ENCODE results near the gene CNOT8. TPM values are rescaled to one million over a fixed set of nuclear protein-coding genes. Genes with fewer than 3 reads are reported as not detected.
"Not testable (repeated sequence)": the region's sequence is repeated elsewhere in the genome, so short reads cannot be mapped to it uniquely, and the experiment has no call there.

Gene CNOT8
- total RNA-seq (ENCODE audit: insufficient read depth, low replicate concordance): 66.2 TPM

DNA sequence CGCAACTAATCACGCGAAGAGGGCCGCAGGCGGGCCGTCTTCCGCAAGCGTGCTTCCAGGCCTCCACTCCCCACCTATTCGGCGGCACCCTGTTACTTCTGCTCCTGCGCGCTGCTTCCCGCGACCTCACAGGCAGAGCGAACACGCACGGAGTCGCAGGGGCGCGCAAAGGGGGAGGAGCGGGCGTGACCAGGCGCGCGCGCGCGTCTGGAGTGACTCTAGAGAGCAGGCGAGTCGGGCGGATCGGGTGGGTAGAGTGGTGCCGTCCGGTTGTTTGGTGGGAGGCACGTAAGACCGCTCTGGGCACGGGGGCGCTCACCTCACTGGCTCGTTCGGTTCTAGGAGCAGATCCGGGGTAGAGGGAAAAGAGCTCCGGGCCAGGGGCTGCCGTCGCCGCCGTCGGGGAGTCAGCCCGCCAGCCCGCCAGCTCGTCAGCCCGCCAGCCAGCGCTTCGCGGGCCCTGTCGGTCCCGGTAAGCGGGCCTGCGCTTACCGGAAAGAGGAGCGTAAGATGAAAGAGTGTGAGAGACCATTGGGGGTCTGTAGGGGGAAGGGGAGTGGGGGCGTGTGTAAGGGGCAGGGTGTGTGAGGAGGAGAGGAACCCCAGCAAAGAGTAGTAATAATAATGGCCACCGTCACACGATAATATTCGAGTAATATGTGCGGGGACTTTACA lies at the start of gene CNOT8:
CNOT8 (plus strand) TSS at position 331 of the 675 bp plus-strand sequence. CDS start 4,652 bp downstream, outside the sequence.
- peak; percentile 99 for DNase-seq (ENCODE audit: low spot score)

DNA sequence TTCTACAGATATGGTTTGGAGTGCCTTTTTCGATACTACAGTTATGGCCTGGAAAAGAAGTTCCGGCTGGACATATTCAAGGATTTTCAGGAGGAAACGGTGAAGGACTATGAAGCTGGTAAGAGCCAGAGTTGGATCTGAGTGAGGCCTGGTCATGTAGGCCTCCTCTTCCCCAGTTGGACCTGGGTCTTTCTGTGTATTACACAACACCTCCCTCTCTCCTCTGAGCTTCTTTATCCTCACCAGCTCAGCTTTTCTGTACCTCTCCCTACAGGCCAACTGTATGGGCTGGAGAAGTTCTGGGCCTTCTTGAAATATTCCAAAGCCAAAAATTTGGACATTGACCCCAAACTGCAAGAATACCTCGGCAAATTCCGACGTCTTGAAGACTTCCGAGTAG lies 47.2 kb upstream of the CNOT8 start:
- no peak for DNase-seq (ENCODE audit: low spot score)

DNA sequence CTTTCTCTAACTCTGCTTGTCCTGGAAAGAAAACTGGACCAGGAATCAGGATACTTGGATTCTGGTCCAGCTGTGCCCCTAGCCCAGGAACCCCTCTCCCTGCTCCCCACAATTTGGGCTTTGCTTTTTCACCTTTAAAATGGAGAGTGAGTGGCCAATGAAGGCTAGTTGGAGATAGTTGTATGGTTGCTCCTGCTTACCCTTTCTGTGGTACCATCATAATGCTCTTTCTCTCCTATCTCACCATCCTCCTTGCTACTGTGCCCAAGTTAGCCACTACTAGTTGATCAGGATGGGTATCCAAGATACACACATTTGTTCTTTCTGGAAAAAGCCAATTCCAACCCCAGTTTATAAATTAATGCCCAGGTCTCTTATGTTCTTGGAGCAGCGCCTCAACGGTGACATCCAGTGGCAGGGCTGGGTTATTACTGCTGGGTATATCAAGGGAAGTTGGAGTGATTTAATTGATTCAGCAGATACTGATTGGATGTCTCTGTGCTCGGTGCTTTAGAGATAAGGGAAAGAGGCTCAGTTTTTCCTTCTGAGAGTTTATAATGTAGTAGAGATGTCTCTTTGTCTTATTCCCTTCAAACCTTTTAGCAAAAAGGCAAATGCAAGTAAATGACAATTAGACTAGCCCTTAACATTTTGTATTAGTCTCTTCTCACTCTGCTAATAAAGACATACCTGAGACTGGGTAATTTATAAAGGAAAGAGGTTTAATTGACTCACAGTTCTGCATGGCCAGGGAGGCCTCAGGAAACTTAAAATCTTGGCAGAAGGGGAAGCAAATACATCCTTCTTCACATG lies 46.6 kb upstream of the CNOT8 start:
- DNase-seq (ENCODE audit: low spot score): peak; percentile 55

DNA sequence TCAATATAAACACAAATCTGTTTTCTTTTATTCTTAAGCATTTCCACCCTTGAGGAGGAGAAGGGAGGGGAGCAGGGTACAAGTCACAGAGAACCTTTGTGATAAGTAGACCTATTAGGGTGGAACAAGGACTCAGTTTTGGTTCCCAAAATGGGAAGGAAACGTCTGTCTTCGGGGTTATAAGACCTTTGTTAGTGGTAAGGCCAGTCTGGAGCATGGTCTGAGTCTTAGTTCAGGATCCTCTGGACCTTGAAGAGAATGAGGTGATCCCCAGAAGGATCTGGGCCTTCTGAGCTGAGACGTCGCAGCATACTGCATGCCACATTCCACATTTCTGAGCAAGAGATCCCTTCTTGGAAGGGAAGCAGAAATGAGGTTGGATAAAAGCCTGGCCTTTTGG lies 45.3 kb upstream of the CNOT8 start:
- DNase-seq (ENCODE audit: low spot score): no peak

DNA sequence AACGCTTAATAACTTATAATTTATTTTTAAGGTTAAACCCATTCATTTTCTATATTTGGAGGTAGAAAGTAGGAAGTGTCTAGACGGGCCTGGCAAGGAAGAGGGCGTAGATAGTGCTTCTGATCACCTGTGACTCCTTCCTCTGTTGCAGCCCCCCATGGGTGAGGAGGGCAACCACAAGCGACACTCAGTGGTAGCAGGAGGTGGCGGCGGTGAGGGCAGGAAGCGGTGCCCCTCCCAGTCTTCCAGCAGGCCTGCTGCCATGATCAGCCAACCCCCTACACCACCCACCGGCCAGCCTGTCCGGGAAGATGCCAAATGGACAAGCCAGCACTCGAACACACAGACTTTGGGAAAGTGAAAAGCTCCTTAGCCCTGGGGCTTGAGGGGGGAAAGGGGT lies 44.7 kb upstream of the CNOT8 start:
- DNase-seq (ENCODE audit: low spot score): no peak

DNA sequence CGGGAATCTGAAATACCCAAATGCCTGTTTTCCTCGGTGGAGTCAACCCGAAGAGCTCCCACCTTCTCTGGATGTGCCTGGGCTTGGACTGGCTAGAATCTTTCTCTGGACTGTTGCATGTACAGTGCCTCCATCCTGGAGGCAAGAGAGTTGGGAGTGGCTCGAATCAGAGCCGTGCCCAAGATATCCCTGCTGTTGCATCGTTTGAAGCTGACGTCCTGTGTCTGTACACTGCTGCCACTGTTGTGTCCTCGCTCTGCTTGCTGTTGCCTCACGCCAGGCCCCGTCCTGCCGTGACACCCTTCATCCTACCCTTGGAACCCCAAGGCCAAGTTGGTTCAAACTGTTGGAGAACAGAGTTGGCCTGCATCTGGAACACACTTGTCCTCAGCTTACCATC lies 43.4 kb upstream of the CNOT8 start:
- DNase-seq (ENCODE audit: low spot score): no peak

DNA sequence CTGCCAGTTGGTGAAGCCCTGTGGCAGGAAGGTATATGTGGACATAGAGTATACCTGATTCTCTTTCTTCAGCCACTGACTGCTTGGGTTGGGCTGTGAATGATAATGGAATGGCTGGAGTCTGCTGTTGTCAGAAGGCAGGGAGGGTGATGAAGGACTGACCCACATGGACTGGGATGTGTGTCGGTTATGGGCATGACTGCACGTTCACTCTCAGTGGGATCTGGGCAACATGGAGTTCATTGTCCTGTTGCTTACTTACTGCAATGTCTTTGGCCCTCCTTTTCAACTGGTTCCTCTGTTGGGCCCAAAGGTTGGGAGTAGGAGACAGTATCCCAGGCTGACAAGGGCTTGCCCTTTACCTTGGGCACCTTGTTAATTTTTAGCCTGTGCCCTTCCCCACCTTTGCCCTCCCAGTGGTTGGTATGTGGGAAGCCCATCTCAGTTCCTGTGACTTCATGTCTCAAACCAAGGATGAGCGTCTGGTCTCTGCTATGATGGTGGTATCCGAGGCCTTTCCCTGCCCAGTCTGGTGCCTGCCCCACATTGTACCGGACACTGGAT lies 42.7 kb upstream of the CNOT8 start:
- DNase-seq (ENCODE audit: low spot score): no peak

DNA sequence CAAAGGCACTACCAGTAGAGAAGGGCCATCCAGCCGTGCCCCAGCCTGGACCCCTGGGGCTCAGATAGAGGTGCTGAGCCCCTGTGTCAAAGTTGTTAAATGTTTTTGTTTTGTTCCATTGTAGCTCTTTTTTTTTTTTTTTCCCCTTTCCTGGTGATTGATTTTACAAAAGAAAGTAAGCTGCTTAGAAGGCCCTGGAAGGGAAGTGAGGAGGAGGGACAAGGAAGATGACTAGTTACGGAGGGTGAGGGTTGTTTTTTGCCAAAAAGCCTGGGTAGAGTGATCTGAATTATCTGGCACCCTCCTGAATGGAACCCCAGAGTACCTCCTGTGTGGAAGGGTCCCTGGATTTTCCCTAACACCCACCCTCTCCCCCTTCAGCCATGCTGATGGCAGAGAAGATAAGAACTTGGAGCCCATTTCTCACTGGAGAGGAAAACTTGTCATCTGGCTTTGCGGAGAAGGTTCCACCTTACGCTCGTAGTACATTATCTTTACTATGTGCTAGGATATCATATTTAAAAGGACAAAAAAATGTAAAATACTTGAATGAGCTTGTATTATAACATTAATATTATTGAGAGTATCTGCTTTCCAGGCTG lies 41.4 kb upstream of the CNOT8 start:
- DNase-seq (ENCODE audit: low spot score): no peak

DNA sequence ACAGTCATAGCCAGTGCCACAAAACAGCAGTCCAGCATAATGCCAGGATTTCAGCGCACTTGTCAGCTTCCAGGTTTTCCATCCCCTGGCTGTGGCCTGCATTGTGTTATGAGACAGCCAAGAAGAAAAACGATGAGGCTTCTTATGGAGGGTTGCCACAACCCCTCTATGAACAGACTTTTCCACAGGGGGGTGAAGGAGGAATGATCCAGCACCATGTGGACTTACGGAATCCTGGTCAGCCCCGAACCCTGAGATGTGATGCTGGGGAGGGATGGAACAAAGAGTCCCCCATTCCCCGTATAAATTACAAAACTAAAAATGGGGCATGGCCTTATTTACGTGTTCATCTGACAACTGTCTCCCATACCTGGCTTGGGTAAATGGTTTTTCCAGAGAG lies 40.6 kb upstream of the CNOT8 start:
- DNase-seq (ENCODE audit: low spot score): no peak

DNA sequence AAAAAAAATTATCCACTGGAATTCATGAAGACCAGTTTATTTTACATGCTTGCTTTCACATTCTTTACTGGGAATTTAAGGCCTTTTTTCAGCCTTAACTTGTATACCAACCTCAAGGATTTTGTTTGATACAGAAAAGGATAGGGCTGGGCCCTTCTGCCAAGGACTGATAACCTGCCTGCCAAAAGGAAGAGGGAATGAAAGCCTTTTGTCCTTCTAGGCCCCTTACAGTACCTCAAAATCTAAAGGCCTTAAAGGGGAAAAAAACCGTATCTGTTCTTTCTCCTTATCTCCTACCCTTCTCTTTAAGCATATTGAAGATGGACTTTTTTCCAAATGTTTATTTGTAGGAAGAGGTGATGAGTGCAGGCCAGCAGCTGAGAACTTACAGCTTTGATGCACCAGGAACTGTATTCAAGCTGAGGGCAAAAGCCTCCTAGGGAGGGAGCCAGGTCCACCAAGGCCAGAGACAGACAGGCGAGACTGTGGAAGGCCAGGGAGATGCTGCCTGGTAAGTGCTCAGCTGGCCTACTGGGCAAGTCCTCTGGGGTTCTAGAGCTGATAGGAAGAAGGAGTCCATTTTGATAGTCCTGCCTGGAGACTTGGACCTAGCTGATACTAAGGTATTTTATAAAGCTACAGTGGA lies 39.8 kb upstream of the CNOT8 start:
- no peak for DNase-seq (ENCODE audit: low spot score)

DNA sequence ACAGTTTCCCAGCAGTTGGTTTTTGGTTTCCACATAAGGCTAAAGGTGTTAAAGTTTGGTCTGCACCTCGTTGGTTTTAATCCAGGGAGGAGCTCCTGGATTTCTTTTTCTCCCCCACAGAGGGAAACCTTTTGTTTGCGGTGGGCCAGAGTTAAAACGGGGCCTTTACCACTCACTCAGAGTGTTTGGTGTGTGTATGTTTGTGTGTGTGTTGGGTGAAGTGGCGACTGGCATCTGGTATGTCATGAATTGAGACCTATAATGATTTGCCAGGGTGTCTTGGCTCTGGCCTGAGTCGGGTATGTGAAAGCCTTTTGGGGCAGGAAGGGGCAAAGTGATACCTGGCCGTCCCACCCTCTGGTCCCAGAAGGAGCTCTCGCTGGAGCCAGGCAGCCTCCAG lies 38.9 kb upstream of the CNOT8 start:
- no peak for DNase-seq (ENCODE audit: low spot score)

DNA sequence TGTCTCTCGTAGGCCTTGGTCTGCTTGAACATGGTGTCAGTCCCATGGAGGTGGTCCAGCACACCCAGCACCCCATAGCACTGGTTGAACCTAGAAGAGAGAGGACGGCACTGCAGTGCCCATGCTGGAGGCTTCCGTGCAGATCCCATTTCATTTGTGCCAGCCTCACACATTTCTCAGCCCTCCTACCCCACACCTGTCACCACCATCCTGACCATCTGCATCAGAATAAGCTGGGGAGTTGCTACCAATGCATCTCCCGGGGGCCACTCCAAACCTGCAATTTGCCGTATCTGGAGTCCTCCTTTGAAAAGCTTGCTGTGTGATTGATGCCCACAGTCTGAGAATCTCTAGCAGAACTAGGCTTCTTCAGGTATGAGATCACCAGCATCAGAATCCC lies 38.0 kb upstream of the CNOT8 start:
- DNase-seq (ENCODE audit: low spot score): no peak

DNA sequence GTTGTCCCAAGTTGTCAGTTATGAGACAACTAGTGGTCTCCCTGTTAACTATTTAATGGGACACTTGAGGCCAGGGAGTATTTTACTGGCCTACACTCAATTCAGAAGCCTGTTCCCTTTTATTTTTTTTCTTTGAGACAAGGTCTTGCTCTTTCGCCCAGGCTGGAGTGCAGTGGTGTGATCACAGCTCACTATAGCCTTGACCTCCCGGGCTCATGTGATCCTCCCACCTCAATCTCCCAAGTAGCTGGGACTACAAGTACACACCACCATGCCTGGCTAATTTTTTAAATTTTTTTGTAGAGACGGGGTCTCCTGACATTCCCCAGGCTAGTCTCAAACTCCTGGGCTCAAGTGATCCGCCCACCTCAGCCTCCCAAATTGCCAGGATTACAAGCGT lies 35.5 kb upstream of the CNOT8 start:
- not testable (repeated sequence) for DNase-seq (ENCODE audit: low spot score)

DNA sequence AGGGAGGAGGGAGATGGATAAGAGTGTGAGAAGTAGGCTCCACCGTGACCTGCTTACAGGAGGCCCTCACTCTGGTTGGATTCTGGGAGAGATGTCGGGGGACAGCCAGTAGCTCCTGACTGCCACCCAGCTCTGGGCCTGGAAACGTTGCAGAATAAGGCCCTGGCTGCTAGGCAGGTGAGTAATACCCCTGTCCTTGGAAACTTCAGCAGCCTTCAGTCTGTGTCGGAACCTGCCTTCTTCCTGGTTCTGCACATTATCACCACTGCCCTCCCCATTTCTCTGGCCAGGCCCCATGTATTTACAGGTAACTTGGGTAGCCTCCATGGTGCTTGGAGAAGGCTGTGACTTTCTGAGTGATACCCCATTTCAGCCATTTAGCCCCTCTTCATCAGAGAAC lies 34.8 kb upstream of the CNOT8 start:
- DNase-seq (ENCODE audit: low spot score): no peak

DNA sequence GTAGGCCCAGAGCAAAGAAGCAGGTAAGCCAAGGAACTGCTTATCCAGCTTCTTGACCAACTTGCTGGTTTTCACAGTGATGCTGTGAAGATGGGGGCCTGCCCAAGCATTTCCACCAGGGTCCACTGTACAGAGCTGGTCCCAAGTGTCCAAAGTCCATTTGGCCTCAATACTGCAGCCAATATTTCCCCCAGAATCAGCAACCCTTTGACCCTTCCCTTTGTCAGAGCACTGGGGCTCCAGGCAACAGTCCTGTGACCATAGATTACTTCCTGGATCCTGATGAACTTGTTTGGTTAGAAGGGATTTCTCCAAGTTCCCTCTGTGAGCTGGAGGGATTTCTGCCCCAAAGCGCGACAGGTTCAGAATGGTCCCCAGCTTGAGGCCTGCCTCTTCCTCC lies 34.4 kb upstream of the CNOT8 start:
- DNase-seq (ENCODE audit: low spot score): no peak

DNA sequence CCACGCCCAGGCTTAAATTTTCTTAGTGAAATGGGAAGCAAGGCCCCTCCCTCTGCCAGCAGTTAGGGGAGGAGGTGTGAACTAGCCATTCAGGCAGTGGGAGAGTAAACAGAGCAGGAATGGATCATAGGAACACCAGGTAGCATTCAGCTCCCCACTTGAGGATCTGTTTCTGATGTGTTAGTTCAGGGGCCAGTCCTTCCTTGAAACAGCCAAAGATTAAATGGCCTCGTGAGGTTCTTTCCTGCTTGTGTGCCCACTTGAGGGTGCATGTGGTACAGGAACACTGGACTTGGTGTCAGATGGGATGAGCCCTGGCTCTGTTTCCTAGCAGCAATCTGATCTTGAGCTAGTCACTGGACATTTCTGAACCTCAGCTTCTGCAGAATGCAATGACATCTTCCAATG lies 29.2 kb upstream of the CNOT8 start:
- no peak for DNase-seq (ENCODE audit: low spot score)

DNA sequence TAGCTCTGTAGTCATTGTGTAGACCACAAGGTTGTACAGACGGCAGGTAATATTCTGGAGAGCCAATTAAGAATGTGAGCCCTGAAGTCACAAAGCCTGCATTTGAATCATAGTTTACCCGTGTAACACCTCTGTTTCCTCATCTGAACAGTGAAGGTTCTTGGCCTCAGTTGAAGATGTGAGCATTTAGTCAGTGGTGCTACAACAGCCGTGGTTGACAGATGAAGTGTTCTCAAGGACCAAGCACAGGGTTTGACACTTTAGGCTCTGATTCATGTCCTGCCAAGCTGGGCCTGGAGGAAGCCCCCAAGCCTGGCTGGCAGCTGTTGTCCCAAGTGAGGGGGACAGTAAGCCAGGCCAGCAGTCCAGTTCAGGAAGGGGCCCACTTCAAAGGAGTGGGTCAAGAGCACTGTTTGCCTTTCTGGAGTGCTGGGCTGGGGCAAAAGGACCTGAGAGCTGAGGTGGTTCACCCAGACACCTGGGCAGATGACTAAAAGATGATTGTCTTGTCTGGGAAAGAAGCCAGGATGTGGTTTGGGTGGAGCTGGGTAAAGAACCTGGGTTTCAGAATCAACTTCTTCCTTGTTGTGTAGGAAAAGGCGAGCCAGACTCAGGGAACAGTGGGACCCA lies 28.7 kb upstream of the CNOT8 start:
- no peak for DNase-seq (ENCODE audit: low spot score)

DNA sequence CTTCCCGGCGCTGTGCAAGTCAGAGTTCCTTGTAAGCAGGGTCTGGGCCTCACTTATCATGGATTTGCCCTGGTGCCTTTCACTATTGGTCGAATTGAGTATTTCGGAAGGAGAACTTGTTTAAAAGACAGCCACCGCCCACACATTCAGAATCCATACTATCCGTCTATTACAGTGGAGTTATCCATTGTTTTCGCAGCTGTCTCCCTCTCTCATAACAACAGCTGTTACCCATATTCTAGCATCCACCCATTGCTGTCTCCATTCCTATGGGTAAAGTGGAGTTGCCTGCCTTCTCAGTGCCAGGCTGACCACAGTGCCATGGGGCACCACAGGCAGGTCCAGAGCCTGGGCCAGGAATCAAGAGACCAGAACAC lies 28.2 kb upstream of the CNOT8 start:
- no peak for DNase-seq (ENCODE audit: low spot score)

DNA sequence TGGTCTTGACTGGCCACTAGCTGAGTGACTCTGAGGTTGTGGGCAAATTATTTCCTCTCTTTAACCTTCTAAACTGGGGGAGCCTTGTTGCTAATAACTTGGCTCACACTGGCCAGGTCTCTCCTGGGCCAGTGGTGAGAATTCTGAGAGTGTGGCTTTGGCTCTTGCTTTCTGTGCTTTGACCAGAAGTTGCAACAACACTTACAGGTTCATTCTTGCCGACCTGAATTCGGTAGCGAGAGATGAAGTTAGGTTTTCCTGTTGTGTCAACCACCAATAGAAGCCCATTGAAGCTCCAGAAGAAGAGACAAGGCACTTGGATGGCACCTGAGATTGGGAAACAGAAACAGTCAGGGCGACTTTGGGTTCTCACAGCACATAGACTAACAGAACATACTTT lies 27.8 kb upstream of the CNOT8 start:
- no peak for DNase-seq (ENCODE audit: low spot score)

DNA sequence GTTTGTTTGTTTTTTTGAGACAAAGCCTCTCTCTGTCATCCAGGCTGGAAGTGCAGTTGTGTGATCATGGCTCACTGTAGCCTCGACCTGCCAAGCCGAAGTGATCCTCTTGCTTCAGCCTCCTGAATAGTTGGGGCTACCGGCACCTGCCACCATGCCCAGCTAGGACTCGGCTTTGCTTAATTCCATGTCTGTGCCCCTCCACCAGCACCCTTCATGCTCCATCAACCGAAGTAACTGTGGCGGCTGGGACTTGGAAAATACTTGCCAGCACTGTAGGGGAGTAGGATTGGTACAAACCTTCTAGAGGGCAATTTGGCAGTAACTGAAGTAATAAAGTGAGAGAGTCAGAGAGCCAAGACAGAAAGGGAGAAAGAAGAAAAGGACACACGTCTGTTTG lies 27.0 kb upstream of the CNOT8 start:
- no peak for DNase-seq (ENCODE audit: low spot score)

DNA sequence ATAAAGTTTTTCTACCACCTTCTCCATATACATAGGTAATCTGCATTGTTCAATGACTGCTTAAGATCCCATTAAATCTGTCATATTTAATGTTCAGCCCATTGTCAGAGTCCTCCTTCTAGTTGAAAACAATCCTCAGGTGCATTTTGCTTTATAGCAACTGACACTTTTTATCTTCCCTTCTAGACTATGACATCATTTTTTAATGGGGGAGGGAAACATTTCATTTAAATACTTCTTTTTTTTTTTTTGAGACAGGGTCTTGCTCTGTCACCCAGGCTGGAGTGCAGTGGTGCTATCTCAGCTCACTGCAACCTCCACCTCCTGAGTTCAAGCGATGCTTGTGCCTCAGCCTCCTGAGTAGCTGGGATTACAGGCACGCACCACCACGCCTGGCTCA lies 25.6 kb upstream of the CNOT8 start:
- DNase-seq (ENCODE audit: low spot score): not testable (repeated sequence)

DNA sequence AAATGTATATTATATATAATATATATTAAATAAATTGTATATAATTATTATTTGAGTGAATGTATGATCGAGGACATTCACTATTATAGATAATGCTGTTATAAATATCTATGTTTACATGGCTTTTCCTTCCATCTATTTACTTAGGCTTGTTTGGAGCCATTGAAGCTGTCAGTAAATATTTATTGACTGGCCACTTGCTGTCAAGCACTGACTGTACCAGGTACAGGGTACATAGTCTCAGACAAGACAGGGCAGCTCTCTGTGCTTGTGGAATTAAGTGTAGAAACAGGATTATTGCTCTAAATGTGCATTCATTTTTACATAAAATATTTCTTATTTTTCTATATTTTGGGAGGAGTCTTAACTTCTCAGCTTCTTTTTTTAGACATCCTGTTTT lies 24.4 kb upstream of the CNOT8 start:
- DNase-seq (ENCODE audit: low spot score): no peak
